HAP-1 (cell line): ENCODE data around the gene SNX33.

Experiments used
- DNase-seq, 2 experiments: peaks; one replicate each; pipeline ENCODE4 v3.0.0-alpha.2; 2016 to 2020; ENCODE audit warnings: low spot score in 2 of 2
- H3K27me3 ChIP-seq: fragments of 250-450 bp; sonication (Bioruptor Pico); 2 replicates; pipeline ENCODE4 v1.5.1; 2020; ENCODE audit warnings: low read depth, mild to moderate bottlenecking, moderate library complexity
- H3K36me3 ChIP-seq: fragments of 250-450 bp; sonication (Bioruptor Pico); replicated peaks from 2 replicates; pipeline ENCODE4 v1.5.1; 2020; ENCODE audit warnings: mild to moderate bottlenecking
- H3K4me1 ChIP-seq: fragments of 250-450 bp; sonication (Bioruptor Pico); 2 replicates; pipeline ENCODE4 v1.5.1; 2020; ENCODE audit warnings: mild to moderate bottlenecking
- H3K4me3 ChIP-seq: fragments of 250-450 bp; sonication (Bioruptor Pico); 2 replicates; pipeline ENCODE4 v1.5.1; 2020; ENCODE audit warnings: mild to moderate bottlenecking, moderate library complexity
- H3K9me3 ChIP-seq: fragments of 250-450 bp; sonication (Bioruptor Pico); 2 replicates; pipeline ENCODE4 v1.5.1; 2020; ENCODE audit warnings: mild to moderate bottlenecking, moderate library complexity
- in situ Hi-C: fragments of 300-500 bp; cut with MboI; formaldehyde crosslinking; loops from 3 replicates; pipeline ENCODE4 v1.14.3; 2020; ENCODE audit warnings: low sequenced_read_pairs, inconsistent platforms, mixed read lengths

Gene SNX33

GRCh38 chr15:75636026-75636425 is 11.7 kb upstream of the SNX33 start:
- no peak for DNase-seq
- H3K27me3 ChIP-seq = no peaks in the 10 kb centered on the region
- H3K9me3 ChIP-seq = no peaks in the 10 kb centered on the region
- H3K4me3 ChIP-seq = no peak overlapping the region
- peaks cover 10% of the 10 kb centered on the region for H3K4me1 ChIP-seq
- in situ Hi-C loops = no loop called here
- H3K36me3 ChIP-seq = peaks cover 19% of the 10 kb centered on the region

DNA sequence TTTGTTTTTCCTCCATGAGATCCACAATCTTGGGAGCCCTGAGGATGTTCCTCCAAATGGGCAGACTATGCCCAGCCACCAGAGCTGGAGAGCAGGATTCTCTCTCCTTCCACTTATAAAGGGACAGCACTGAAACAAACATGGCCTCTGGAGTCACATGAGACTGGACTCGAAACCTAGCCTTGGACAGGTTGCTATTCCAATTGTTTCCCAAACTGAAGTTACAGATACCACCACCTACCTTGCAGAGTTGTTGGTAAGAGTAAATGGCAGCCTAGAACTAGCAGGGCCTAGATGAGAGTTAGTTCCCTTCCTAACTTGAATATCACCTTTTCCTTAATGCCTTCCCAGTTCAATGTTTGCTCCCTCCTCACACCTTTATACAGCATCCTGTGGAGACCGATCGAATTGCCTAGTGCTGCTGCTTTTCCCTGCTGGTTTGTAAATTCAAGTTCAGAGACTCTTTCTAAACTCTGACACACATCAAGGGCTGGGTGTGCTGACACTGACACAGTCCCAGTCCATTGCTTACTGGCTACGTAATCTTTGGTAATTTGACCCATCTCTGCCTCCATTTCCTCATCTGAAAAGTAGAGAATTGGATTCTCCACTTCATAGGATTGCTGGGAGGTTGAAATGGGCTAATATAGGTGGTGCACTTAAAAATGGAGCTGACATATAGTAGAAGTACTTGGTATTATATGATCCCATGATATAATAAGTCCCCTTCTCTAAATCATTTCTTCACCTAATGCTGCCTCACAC is 10.3 kb upstream of the SNX33 start:
- no peak for DNase-seq
- peaks cover 10% of the 10 kb centered on the region for H3K4me1 ChIP-seq
- no peaks in the 10 kb centered on the region for H3K9me3 ChIP-seq
- no peaks in the 10 kb centered on the region for H3K27me3 ChIP-seq
- peak overlapping the region; percentile 87 for H3K4me3 ChIP-seq
- peaks cover 19% of the 10 kb centered on the region for H3K36me3 ChIP-seq
- in situ Hi-C loops = no loop called here

DNA sequence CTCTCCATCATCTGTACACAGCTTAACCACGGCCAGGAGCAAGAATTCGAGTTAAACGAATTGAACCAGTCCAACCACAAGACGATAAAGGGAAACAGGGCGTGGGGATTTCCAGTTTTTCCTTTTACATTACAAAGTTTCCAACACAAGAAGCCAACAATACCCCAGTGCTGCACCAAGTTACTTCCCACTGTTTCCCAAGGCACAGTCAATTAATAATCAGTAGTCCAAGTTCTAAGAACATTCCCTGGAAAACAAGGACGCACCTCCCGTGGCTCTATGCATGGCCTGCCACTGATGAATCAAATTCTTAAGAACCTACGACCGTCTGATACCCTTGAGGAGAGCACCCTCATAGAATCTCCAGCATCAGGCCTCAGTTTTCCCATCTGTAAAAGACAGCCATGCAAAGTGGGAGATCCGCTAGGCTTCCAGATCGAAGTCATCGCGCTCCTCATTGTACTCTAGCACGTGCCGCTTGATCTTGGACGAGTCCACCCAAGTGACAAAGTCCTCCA is 8.5 kb upstream of the SNX33 start:
- peak overlapping the region; percentile 87 for H3K4me3 ChIP-seq
- H3K27me3 ChIP-seq = no peaks in the 10 kb centered on the region
- H3K9me3 ChIP-seq = no peaks in the 10 kb centered on the region
- peaks cover 10% of the 10 kb centered on the region for H3K4me1 ChIP-seq
- peak in 1 of 2 experiments; percentile 17 for DNase-seq
- in situ Hi-C loops = no loop called here
- peaks cover 19% of the 10 kb centered on the region for H3K36me3 ChIP-seq

DNA sequence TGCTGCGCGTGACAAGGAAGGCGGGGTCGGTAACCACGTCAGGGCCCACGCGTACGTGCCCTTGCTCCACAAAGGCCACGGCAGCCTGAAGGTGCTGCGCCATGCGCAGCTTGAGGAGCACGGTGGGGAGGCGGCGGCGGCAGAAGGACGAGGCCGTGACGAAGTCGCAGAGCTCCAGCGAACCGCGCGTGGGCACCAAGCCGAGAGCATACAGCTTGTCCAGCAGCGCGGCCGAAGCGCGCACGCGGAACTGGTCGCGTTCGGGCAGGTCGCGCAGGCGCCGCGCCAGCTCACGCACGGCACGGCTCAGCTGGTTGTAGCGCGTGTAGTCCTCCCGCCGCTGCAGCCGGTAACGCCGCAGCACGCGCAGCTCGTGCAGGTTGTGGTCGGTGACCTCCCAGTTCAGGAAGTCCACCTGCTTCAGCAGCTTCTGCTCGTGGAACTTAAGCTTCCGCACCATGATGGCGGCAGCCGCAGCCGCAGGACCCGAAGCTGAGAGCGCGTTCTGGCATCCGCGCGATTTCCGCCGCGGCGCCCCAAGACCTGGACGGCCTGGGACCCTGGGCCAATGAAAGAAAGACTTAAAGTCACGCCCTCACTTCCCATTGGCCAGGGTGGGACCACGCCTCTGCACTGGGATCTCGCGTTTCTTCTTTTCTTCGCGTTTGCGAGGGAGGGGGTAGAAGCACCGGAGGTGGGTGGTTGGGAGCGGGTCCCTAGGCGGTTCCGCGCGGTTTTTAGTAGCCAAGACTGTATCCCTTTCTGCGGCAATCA is 7.8 kb upstream of the SNX33 start, which contains the start of gene IMP3:
Gene IMP3, minus strand, starts transcription at position 516 of the 774 bp plus-strand sequence. Its CDS starts 56 bp downstream, at position 460.
- peaks cover 10% of the 10 kb centered on the region for H3K4me1 ChIP-seq
- H3K4me3 ChIP-seq = peak within 1 kb of the TSS; percentile 87
- DNase-seq = peak; percentile 100
- in situ Hi-C loops = no loop called here
- peaks cover 19% of the 10 kb centered on the region for H3K36me3 ChIP-seq
- H3K27me3 ChIP-seq = no peaks in the 10 kb centered on the region
- H3K9me3 ChIP-seq = no peaks in the 10 kb centered on the region

DNA sequence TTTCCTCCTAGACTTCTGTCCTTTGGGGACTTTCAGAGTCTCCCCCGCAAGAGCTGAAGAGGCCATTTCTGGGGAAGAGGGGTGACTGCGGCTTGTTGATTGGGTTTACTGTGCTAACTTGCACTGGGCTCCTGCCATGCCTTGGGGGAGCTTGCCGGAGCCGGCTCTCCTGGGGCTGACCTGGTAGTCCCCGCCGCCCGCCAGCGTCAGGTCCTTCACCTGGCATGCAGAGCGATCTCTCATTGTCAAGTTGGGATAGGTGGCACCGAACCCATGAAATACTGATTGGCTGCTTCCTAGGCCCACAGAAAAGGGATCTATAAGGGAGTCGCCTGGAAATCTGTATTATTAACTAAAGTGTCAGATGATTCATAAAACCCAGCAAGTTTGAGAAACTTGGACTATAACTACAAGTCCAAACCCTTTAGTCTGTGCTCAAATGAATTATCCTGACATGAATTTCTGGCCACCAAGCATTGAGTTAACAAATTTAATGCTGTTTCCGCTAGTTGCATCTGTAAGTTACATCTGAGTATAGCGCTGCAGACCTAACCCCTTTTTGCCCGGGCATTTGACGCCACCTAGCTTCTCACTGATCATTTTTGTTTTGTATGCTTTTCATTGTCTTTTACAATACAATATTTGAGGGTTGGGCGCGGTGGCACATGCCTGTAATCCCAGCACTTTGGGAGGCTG is 7.1 kb upstream of the SNX33 start:
- peaks cover 10% of the 10 kb centered on the region for H3K4me1 ChIP-seq
- H3K4me3 ChIP-seq = peak overlapping the region; percentile 87
- no peaks in the 10 kb centered on the region for H3K27me3 ChIP-seq
- peak; percentile 78 to 90 for DNase-seq
- peaks cover 19% of the 10 kb centered on the region for H3K36me3 ChIP-seq
- in situ Hi-C loops = no loop called here
- no peaks in the 10 kb centered on the region for H3K9me3 ChIP-seq

- Histone ChIP-seq H3K27me3 (no peaks in the 10 kb centered on the region), H3K4me3 (no peak overlapping the region), H3K4me1 (peaks cover 10% of the 10 kb centered on the region), H3K36me3 (peaks cover 19% of the 10 kb centered on the region), H3K9me3 (no peaks in the 10 kb centered on the region)
- in situ Hi-C loops = no loop called here
- no peak for DNase-seq
Observed at GRCh38 chr15:75641179-75641503, 6.6 kb upstream of the SNX33 start.

- in situ Hi-C loops = no loop called here
- DNase-seq = no peak
- Histone ChIP-seq H3K36me3 (peaks cover 19% of the 10 kb centered on the region), H3K9me3 (no peaks in the 10 kb centered on the region), H3K4me1 (peaks cover 14% of the 10 kb centered on the region), H3K4me3 (no peak overlapping the region), H3K27me3 (no peaks in the 10 kb centered on the region)
Observed at GRCh38 chr15:75641603-75642002, 6.1 kb upstream of the SNX33 start.

DNA sequence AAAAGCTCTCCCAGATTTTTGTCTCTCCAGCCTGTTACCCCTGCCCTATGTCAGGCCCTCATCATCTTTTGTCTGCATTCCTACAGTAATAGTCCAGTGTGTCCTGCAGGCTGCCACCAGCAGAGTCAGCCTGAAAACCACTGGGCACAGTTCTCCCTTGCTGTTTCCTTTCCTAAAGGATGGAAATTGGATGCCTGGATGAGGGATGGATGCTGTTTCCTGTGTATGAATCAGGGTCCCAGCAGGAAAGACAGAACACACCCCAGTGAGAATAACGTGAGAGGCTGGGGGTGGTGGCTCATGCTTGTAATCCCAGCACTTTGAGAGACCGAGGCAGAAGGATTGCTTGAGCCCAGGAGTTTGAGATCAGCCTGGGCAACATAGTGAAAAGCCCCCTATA is 3.3 kb upstream of the SNX33 start:
- H3K9me3 ChIP-seq = no peaks in the 10 kb centered on the region
- DNase-seq = no peak
- peaks cover 5% of the 10 kb centered on the region for H3K36me3 ChIP-seq
- no peaks in the 10 kb centered on the region for H3K27me3 ChIP-seq
- no peak overlapping the region for H3K4me3 ChIP-seq
- H3K4me1 ChIP-seq = peaks cover 18% of the 10 kb centered on the region
- in situ Hi-C loops = no loop called here

DNA sequence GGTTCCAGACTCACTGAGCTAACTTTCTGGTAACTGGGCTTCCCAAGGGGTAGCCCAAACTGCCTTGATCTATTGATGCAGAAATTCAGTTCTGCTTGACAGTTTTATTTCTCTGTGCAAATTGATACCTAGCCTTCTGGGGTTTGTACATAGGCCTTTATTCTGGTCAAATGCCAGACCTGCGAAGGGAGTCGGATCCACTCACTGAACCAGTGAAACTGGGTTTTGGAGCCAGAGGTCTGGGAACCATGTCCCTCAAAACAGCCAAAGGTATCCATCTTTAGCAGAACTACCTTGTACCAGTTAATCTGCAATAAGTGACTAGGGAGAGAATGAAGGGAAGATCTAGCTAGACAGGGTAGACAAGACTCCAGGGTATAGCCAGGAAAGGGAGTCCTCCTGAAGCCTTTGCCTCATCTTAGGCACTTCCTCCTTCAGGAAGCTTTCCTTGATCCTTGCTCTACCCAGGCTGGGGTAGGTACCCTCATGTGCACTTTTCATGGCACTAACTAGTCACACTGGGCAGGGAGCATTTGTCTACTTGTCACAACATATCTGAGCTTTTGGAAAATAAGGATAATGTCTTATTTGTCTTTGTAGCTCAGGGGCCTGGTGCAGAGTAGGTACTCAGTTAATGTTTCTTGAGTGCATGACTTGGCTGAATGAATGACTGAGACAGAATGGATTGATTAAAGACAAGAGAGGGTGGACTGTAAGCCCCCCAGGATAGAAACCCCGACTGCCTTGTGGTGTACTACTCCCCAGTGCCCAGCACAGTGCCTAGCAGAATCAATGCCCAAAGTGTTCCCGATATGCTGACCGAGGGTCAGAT is 1.4 kb upstream of the SNX33 start:
- in situ Hi-C loops = no loop called here
- peaks cover 27% of the 10 kb centered on the region for H3K4me1 ChIP-seq

DNA sequence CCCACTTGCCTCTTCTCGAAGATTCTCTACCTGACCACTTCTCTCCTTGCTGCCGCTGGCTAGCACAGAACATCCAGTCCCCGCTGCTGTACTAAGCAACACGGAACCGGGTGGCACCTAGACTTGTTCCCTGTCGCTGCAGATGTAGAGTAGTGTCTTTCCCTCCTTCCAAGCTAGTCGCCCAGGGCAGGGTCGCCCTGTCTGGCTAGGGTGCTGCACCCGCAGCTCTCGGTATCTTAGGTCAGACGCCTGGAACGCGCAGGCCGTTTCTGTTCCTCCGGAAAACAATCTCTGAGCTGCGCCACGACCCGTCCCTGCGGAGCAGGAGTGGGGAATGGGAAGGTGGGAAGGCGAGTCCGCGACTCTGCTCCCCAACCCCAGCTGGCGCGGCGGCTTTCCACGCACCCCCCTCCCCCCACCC is 758 bp upstream of the SNX33 start:
- H3K27me3 ChIP-seq = no peaks in the 10 kb centered on the region
- DNase-seq = peak; percentile 37 to 61

More for the DNA sequence above, 1.4 kb upstream of the SNX33 start:
- H3K9me3 ChIP-seq = no peaks in the 10 kb centered on the region
- DNase-seq = no peak
- H3K36me3 ChIP-seq = peaks cover 15% of the 10 kb centered on the region
- no peaks in the 10 kb centered on the region for H3K27me3 ChIP-seq
- H3K4me3 ChIP-seq = peak overlapping the region; percentile 90

DNA sequence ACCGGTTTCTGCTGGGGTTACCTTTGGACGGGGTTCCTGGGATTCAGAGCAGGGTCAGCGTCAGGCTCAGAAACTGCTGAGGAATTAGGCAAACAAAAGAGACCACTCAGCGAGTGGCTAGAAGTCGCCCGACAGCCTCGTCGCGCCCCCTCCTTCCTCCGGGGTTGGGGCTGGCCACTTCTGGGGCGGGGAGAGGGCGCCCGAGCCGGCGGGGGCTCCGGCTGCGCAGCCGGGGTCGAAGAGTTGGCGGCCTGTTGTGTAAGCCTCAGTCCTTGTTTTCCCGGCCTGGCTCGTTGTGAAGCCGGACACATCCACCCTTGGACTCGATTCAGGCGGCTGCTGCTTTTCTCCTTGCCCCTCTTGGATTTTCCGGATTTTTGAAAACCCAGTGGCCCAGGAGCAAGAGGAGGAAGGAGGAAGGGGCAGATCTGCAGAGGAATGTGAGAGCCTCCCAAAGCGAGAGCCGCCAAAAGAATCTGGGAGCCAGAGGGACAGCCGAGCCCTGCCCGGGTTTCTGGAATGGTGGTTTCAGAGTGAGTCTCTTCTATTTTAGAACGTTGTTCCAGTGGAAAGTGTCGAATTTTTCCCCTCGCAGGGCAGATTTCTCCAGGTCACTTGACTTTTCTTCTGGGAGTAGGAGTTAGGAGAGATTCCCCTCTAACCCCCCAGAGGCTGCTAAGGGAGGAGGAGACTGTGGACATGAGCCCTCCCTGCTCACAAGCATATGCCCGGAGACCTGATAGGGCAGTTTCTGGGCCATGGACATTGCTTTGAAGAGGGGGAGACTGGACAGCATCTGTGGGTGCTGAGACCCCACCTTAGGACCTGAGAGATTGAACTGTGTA is 666 bp downstream of the SNX33 start:
- in situ Hi-C loops = no loop called here
- peaks cover 20% of the 10 kb centered on the region for H3K36me3 ChIP-seq
- no peaks in the 10 kb centered on the region for H3K27me3 ChIP-seq
- peak overlapping the region; percentile 90 for H3K4me3 ChIP-seq
- no peaks in the 10 kb centered on the region for H3K9me3 ChIP-seq
- peaks cover 30% of the 10 kb centered on the region for H3K4me1 ChIP-seq
- DNase-seq = peak; percentile 74 to 78

More for the DNA sequence above, 758 bp upstream of the SNX33 start:
- H3K36me3 ChIP-seq = peaks cover 15% of the 10 kb centered on the region
- in situ Hi-C loops = no loop called here
- no peaks in the 10 kb centered on the region for H3K9me3 ChIP-seq
- peak overlapping the region; percentile 90 for H3K4me3 ChIP-seq
- peaks cover 30% of the 10 kb centered on the region for H3K4me1 ChIP-seq

DNA sequence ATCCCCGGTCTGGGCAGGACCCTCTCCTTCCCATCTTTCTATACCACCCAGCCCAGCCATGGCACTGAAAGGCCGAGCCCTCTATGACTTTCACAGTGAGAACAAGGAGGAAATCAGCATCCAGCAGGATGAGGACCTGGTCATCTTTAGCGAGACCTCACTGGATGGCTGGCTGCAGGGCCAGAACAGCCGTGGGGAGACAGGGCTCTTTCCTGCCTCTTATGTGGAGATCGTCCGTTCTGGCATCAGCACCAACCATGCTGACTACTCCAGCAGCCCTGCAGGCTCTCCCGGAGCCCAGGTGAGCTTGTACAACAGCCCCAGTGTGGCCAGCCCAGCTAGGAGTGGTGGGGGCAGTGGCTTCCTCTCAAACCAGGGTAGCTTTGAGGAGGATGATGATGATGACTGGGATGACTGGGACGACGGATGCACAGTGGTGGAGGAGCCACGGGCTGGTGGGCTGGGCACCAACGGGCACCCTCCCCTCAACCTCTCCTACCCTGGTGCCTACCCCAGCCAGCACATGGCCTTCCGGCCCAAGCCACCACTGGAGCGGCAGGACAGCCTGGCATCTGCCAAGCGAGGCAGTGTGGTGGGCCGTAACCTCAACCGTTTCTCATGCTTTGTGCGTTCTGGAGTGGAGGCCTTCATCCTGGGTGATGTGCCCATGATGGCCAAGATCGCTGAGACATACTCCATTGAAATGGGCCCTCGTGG is 1.5 kb downstream of the SNX33 start:
- Histone ChIP-seq H3K9me3 (no peaks in the 10 kb centered on the region), H3K27me3 (no peaks in the 10 kb centered on the region), H3K4me1 (peaks cover 30% of the 10 kb centered on the region), H3K36me3 (peaks cover 22% of the 10 kb centered on the region), H3K4me3 (peak overlapping the region; percentile 90)
- no peak for DNase-seq
- in situ Hi-C loops = no loop called here
